PFSK-1 (cell line): ENCODE data around the gene SLC25A28.

Experiments
- FOXP2 ChIP-seq: optimal IDR thresholded peaks from 2 replicates; pipeline ENCODE3; 2011; ENCODE audit warnings: borderline replicate concordance, control low read depth, inconsistent platforms; ENCODE audit not compliant: insufficient read depth; ENCODE audit errors: extremely low read length, extremely low read depth
- POLR2AphosphoS5 ChIP-seq: IDR thresholded peaks from 2 replicates; pipeline ENCODE4 v1.6.1; 2012; ENCODE audit warnings: low read depth, mild to moderate bottlenecking, control low read depth, low read length, moderate library complexity
- SIN3A ChIP-seq: IDR thresholded peaks from 2 replicates; pipeline ENCODE4 v1.6.1; 2012; ENCODE audit warnings: mild to moderate bottlenecking, low read length, moderate library complexity, borderline replicate concordance; ENCODE audit not compliant: insufficient read depth
- TAF1 ChIP-seq: IDR thresholded peaks from 2 replicates; pipeline ENCODE4 v1.6.1; 2012; ENCODE audit warnings: low read length, control low read depth, borderline replicate concordance; ENCODE audit not compliant: insufficient read depth
- TF ChIP-seq, protein P1 (sequence below), 2 experiments: IDR thresholded peaks; 2 replicates each; pipeline versions ENCODE4 v1.6.1 to v1.8.0; 2011 to 2012; ENCODE audit warnings: low read depth in 2 of 2, low read length in 2 of 2, control low read depth in 1 of 2, inconsistent platforms in 1 of 2, mild to moderate bottlenecking in 1 of 2, moderate library complexity in 1 of 2; ENCODE audit not compliant: insufficient read depth in 1 of 2

SLC25A28 gene

DNA sequence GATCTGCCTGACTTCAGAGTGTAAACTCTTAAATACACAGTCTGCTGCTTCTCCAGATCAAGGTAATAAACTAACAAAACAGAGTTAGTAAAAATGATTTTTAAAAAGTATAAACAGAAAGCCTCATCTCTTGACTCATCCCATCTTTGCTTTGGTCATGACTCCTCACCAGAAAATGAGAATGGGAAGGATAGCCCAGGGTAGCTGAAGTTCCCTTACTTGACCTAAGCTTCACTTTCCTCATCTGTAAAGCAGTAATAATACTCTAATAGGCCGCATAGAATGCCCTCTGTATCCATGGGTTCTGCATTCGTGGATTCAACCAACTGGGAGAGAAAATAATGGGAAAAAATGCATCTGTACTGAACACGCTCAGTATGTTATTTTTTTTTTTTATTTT, 11.3 kb upstream of the SLC25A28 start:
- TF ChIP-seq FOXP2 (no peak), SIN3A (no peak), POLR2AphosphoS5 (no peak)

DNA sequence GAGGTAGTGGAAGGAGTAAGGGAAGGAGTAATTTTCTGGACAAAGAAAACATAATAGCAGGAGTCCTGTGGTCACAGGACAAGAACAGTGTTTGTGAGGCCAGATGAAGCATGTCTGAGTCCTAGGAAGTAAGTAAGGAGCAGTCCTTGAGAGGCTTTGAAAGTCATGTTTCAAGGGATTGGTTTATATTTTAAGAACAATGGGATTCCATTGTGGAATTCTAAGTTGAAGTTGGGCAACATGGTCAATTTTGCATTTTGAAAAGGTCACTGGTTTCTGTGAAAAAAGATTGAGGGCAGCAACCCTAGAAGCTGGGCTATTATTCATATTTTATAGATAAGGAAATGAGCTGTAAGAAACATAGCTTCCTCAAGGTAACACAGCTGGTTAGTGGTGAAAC, 10.8 kb upstream of the SLC25A28 start:
- TF ChIP-seq POLR2AphosphoS5 = no peak
- no peak for TF ChIP-seq SIN3A
- no peak for TF ChIP-seq TAF1
- TF ChIP-seq, protein P1, sequence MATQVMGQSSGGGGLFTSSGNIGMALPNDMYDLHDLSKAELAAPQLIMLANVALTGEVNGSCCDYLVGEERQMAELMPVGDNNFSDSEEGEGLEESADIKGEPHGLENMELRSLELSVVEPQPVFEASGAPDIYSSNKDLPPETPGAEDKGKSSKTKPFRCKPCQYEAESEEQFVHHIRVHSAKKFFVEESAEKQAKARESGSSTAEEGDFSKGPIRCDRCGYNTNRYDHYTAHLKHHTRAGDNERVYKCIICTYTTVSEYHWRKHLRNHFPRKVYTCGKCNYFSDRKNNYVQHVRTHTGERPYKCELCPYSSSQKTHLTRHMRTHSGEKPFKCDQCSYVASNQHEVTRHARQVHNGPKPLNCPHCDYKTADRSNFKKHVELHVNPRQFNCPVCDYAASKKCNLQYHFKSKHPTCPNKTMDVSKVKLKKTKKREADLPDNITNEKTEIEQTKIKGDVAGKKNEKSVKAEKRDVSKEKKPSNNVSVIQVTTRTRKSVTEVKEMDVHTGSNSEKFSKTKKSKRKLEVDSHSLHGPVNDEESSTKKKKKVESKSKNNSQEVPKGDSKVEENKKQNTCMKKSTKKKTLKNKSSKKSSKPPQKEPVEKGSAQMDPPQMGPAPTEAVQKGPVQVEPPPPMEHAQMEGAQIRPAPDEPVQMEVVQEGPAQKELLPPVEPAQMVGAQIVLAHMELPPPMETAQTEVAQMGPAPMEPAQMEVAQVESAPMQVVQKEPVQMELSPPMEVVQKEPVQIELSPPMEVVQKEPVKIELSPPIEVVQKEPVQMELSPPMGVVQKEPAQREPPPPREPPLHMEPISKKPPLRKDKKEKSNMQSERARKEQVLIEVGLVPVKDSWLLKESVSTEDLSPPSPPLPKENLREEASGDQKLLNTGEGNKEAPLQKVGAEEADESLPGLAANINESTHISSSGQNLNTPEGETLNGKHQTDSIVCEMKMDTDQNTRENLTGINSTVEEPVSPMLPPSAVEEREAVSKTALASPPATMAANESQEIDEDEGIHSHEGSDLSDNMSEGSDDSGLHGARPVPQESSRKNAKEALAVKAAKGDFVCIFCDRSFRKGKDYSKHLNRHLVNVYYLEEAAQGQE (IDR thresholded peaks at IDR 0.05; ENCODE audit: insufficient read depth in 1 of 2, low read depth in 2 of 2, low read length in 2 of 2) = no peak
- TF ChIP-seq FOXP2 = no peak

DNA sequence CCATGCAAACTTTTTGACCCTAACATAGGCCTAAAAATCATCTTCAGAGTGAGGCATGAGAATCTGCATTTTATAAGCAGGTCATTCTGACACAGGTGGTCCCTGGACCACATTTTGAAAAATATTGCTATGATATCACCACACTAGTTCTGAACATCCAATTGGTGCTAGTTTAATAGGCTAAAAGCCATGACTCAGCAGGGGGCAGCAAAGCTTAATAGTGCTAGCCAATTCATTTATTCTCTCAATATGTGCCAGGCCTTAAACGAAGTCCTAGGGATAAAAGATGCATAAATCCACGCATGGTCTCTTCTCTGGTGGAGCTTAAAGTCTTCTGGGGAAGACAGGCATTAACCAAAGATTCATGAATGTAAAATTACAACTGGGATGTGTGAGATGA, 10.2 kb upstream of the SLC25A28 start:
- TF ChIP-seq POLR2AphosphoS5 (no peak), SIN3A (no peak), TAF1 (no peak), FOXP2 (no peak)
- TF ChIP-seq, protein P1 (IDR thresholded peaks at IDR 0.05; ENCODE audit: insufficient read depth in 1 of 2, low read depth in 2 of 2, low read length in 2 of 2) = no peak

DNA sequence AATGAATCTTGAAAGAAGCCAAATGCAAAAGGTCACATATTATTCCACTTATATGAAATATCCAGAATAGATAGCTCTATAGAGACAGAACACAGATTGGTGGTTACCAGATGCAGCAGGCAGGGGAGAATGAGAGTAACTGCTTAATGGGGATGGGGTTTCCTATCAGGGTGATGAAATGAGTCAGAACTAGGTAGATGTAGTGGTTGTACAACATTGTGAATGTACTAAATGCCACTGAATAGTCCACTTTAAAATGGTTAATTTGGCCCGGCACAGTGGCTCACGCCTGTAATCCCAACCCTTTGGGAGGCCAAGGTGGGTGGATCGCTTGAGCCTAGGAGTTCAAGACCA, 9.4 kb upstream of the SLC25A28 start:
- TF ChIP-seq FOXP2 = no peak
- TF ChIP-seq, protein P1 (IDR thresholded peaks at IDR 0.05; ENCODE audit: insufficient read depth in 1 of 2, low read depth in 2 of 2, low read length in 2 of 2) = no peak
- no peak for TF ChIP-seq POLR2AphosphoS5
- TF ChIP-seq TAF1 = no peak
- no peak for TF ChIP-seq SIN3A

DNA sequence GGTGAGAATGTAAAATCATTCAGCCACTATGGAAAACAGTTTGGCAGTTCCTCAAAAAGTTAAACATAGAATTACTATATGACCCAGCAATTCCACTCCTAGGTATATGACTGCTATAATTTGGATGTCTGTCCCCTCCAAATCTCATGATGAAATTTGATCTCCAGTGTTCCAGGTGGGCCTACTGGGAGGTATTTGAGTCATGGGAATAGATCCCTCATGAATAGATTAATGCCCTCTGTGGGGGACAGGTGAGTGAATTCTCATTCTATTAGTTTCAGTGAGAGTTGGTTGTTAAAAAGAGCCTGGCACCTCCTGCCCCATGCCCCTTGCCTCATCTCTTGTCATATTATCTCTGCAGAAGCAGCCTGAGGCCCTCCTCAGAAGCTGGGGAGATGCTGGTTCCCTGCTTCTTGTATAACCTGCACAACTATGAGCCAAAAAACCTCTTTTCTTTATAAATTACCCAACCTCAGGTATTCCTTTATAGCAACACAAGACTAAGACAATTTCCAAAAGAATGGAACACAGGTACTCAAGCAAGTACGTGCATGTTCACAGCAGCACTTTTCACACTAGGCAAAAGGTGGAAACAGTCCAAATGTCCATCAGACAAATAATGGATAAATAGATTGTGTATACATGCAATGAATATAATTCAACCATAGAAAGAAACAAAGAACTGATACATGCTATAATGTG, 8.8 kb upstream of the SLC25A28 start:
- TF ChIP-seq TAF1 = no peak
- no peak for TF ChIP-seq SIN3A
- TF ChIP-seq, protein P1 (IDR thresholded peaks at IDR 0.05; ENCODE audit: insufficient read depth in 1 of 2, low read depth in 2 of 2, low read length in 2 of 2) = no peak
- no peak for TF ChIP-seq FOXP2
- TF ChIP-seq POLR2AphosphoS5 = no peak
